CD14-positive monocyte (primary cell): Measurements from ENCODE around the gene SLC37A3. TPM values are rescaled to one million over a fixed set of nuclear protein-coding genes. Genes with fewer than 3 reads are reported as not detected.

Experiments used
- DNase-seq, 3 donors: peaks; one replicate each; pipeline ENCODE4 v3.0.0-alpha.2; 2011 to 2022
- H2AFZ ChIP-seq: 2 replicates; pipeline ENCODE4 v1.6.0; 2012; ENCODE audit warnings: mild to moderate bottlenecking, low read depth, low read length, inconsistent platforms; ENCODE audit not compliant: insufficient read depth, poor library complexity, severe bottlenecking
- H3K27ac ChIP-seq, 2 donors: 1 replicate in 1 of 2; 2 replicates in 1 of 2; pipeline ENCODE4 v1.5.1; 2012 to 2013; ENCODE audit warnings: low read length in 2 of 2, control low read depth in 1 of 2, inconsistent platforms in 1 of 2, low read depth in 1 of 2, mild to moderate bottlenecking in 1 of 2
- H3K27me3 ChIP-seq, 2 donors: one replicate each; pipeline versions ENCODE4 v1.6.0 to v1.6.1; 2011 to 2013; ENCODE audit warnings: low read length in 2 of 2; ENCODE audit not compliant: control insufficient read depth in 2 of 2, insufficient read depth in 2 of 2
- H3K36me3 ChIP-seq, 2 donors: replicated peaks in 1 of 2; 1 replicate in 1 of 2; 2 replicates in 1 of 2; pipeline versions ENCODE4 v1.5.1 to v1.6.1; 2012 to 2013; ENCODE audit warnings: low read length in 2 of 2, control low read depth in 1 of 2, inconsistent platforms in 1 of 2, mild to moderate bottlenecking in 1 of 2; ENCODE audit not compliant: insufficient read depth in 2 of 2, control insufficient read depth in 1 of 2
- H3K4me1 ChIP-seq, 2 donors: 1 replicate in 1 of 2; 2 replicates in 1 of 2; pipeline versions ENCODE4 v1.5.1 to v1.6.1; 2012 to 2013; ENCODE audit warnings: low read length in 2 of 2, control low read depth in 1 of 2, inconsistent platforms in 1 of 2, mild to moderate bottlenecking in 1 of 2, moderate library complexity in 1 of 2; ENCODE audit not compliant: insufficient read depth in 2 of 2, control insufficient read depth in 1 of 2
- H3K4me2 ChIP-seq: replicated peaks from 2 replicates; pipeline ENCODE3; 2012; ENCODE audit warnings: low read length, moderate library complexity, mild to moderate bottlenecking; ENCODE audit not compliant: poor library complexity, severe bottlenecking; ENCODE audit errors: extremely low read depth
- H3K4me3 ChIP-seq, 3 experiments: fragments of 200-600 bp in 1 of 3; sonication (generic) in 1 of 3; replicated peaks in 1 of 3; 1 replicate in 2 of 3; 2 replicates in 1 of 3; pipeline ENCODE4 v1.5.1; 2011 to 2013; ENCODE audit warnings: low read length in 3 of 3, mild to moderate bottlenecking in 3 of 3, control low read depth in 2 of 3, low read depth in 2 of 3, inconsistent platforms in 1 of 3, moderate library complexity in 1 of 3
- H3K79me2 ChIP-seq: 2 replicates; pipeline ENCODE4 v1.6.0; 2012; ENCODE audit warnings: mild to moderate bottlenecking, control low read depth, inconsistent platforms, low read length, moderate library complexity; ENCODE audit not compliant: insufficient read depth
- H3K9ac ChIP-seq: 2 replicates; pipeline ENCODE4 v1.6.0; 2017; ENCODE audit warnings: low read length, mild to moderate bottlenecking; ENCODE audit not compliant: insufficient read depth, poor library complexity, severe bottlenecking
- H3K9me3 ChIP-seq, 2 donors: replicated peaks in 1 of 2; 1 replicate in 1 of 2; 2 replicates in 1 of 2; pipeline versions ENCODE4 v1.5.1 to v1.6.1; 2012 to 2013; ENCODE audit warnings: low read length in 2 of 2, control low read depth in 1 of 2; ENCODE audit not compliant: control insufficient read depth in 1 of 2, insufficient read depth in 1 of 2
- H4K20me1 ChIP-seq: 2 replicates; pipeline ENCODE4 v1.6.0; 2012; ENCODE audit warnings: mild to moderate bottlenecking, low read length, control low read depth, moderate library complexity; ENCODE audit not compliant: insufficient read depth
- H3K27ac Mint-ChIP-seq, 7 donors: one replicate each; pipeline ENCODE4 v1.8.0; 2020; ENCODE audit warnings: mild to moderate bottlenecking in 7 of 7, mixed read lengths in 7 of 7, moderate library complexity in 6 of 7, inconsistent platforms in 2 of 7
- H3K27me3 Mint-ChIP-seq, 3 donors: one replicate each; pipeline ENCODE4 v1.8.0; 2021 to 2022; ENCODE audit warnings: low read depth in 3 of 3, mild to moderate bottlenecking in 3 of 3, mixed read lengths in 3 of 3, moderate library complexity in 3 of 3, inconsistent platforms in 1 of 3
- H3K36me3 Mint-ChIP-seq, 2 donors: one replicate each; pipeline ENCODE4 v1.8.0; 2020; ENCODE audit warnings: mixed read lengths in 2 of 2, inconsistent platforms in 1 of 2, mild to moderate bottlenecking in 1 of 2
- H3K4me1 Mint-ChIP-seq: one replicate; pipeline ENCODE4 v1.8.0; 2020; ENCODE audit warnings: mild to moderate bottlenecking, mixed read lengths
- H3K4me3 Mint-ChIP-seq, 2 donors: one replicate each; pipeline ENCODE4 v1.8.0; 2020; ENCODE audit warnings: mild to moderate bottlenecking in 2 of 2, mixed read lengths in 2 of 2, moderate library complexity in 1 of 2
- H3K9me3 Mint-ChIP-seq, 7 donors: one replicate each; pipeline ENCODE4 v1.8.0; 2020 to 2022; ENCODE audit warnings: mixed read lengths in 7 of 7, mild to moderate bottlenecking in 6 of 7, moderate library complexity in 6 of 7, inconsistent platforms in 2 of 7
- WGBS: methylation state at CpG from one replicate; pipeline ENCODE4 v1.1.5; 2013; ENCODE audit warnings: missing lambda C conversion rate; ENCODE audit not compliant: insufficient coverage; 5-methylcytosine and 5-hydroxymethylcytosine counted together
- intact Hi-C, 2 donors: fragments of 100-400 bp; cut with micrococcal nuclease; formaldehyde crosslinking; loops; one replicate each; pipeline versions ENCODE4 v1.15.0 to v1.15.1; 2023
- polyA plus RNA-seq, 3 donors: library from polyadenylated mRNA; depleted of rRNA in 1 of 3; unstranded in 2 of 3; stranded (reverse) in 1 of 3; fragments of 300-500 nt in 2 of 3; fragments of >200 nt in 1 of 3; fragmentation: Illumina TruSeq in 2 of 3; gene quantifications; 1 replicate in 2 of 3; 2 replicates in 1 of 3; pipeline ENCODE4 v1.2.3, GENCODE V29; 2012 to 2021
- TF ChIP-seq, protein P1 (sequence below): fragments of 200-600 bp; IDR thresholded peaks from one replicate; pipeline ENCODE4 v1.8.0; 2022; ENCODE audit warnings: antibody characterized with exemption, mild to moderate bottlenecking

The SLC37A3 gene
- polyA plus RNA-seq, 3 donors = 3.1 to 26.1 (median 5.2) TPM

DNA sequence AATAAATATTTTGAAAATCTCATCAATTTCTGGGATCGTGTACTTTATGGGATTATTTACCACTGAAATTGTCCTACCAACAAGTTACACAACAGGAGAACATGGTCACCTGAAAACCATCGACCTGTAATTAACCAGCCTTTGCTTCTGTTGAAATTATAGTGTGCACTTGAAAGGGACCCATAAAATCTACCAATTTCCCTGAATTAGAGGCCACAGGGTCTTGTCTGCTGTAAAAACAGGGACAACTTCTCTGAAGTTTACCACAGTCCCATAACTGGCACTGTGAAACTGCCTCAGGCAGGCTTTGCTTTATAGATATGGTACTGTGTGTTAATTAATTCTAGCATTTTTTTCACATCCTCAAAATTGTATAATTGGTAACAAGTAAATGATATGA is 43.2 kb upstream of the SLC37A3 start:
- Histone ChIP-seq H3K4me2 (no peak overlapping the region), H4K20me1 (no peaks in the 10 kb centered on the region), H3K4me1 (no peaks in the 10 kb centered on the region), H3K27ac (no peak overlapping the region), H3K79me2 (no peaks in the 10 kb centered on the region), H2AFZ (no peak overlapping the region), H3K36me3 (no peaks in the 10 kb centered on the region), H3K27me3 (no peaks in the 10 kb centered on the region), H3K9me3 (no peaks in the 10 kb centered on the region), H3K9ac (no peak overlapping the region), H3K4me3 (no peak overlapping the region)
- WGBS = no CpG with 5 or more reads among the region's 2 CpGs
- no peak overlapping the region for H3K27ac Mint-ChIP-seq
- DNase-seq = no peak
- intact Hi-C loops = no loop called here
- peaks cover 0 to 11% (median 8%) of the 10 kb centered on the region in 3 donors for H3K27me3 Mint-ChIP-seq
- H3K4me1 Mint-ChIP-seq = no peaks in the 10 kb centered on the region
- TF ChIP-seq, protein P1, sequence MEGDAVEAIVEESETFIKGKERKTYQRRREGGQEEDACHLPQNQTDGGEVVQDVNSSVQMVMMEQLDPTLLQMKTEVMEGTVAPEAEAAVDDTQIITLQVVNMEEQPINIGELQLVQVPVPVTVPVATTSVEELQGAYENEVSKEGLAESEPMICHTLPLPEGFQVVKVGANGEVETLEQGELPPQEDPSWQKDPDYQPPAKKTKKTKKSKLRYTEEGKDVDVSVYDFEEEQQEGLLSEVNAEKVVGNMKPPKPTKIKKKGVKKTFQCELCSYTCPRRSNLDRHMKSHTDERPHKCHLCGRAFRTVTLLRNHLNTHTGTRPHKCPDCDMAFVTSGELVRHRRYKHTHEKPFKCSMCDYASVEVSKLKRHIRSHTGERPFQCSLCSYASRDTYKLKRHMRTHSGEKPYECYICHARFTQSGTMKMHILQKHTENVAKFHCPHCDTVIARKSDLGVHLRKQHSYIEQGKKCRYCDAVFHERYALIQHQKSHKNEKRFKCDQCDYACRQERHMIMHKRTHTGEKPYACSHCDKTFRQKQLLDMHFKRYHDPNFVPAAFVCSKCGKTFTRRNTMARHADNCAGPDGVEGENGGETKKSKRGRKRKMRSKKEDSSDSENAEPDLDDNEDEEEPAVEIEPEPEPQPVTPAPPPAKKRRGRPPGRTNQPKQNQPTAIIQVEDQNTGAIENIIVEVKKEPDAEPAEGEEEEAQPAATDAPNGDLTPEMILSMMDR = no peak
- H3K4me3 Mint-ChIP-seq = no peak overlapping the region
- no peaks in the 10 kb centered on the region for H3K36me3 Mint-ChIP-seq
- H3K9me3 Mint-ChIP-seq = peaks cover 0 to 2% (median 0%) of the 10 kb centered on the region in 7 donors

DNA sequence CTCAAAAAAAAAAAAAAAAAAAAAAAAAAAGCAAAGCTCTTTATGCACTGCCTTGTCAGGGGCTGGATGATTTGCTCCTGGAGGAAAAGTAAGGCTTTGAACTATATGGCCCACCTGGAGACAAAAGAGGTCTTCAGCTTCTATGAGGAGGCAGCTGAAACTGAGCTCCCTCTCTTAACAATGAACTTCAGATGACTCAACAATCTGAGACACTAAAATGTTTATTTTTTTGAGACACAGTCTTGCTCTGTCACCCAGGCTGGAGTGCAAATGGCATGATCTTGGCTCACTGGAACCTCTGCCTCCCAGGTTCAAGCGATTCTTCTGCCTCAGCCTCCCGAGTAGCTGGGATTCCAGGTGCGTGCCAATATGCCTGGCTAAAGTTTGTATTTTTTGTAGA is 42.3 kb upstream of the SLC37A3 start:
- no peak overlapping the region for H3K9ac ChIP-seq
- H4K20me1 ChIP-seq = no peaks in the 10 kb centered on the region
- peaks cover 0 to 2% (median 0%) of the 10 kb centered on the region in 7 donors for H3K9me3 Mint-ChIP-seq
- H2AFZ ChIP-seq = no peak overlapping the region
- no peak overlapping the region for H3K4me3 Mint-ChIP-seq
- no peaks in the 10 kb centered on the region for H3K4me1 Mint-ChIP-seq
- H3K27ac ChIP-seq = no peak overlapping the region
- 100% methylated on average over 2 of the region's 3 CpGs for WGBS
- no peaks in the 10 kb centered on the region for H3K36me3 ChIP-seq
- H3K27me3 Mint-ChIP-seq = peaks cover 3 to 19% (median 16%) of the 10 kb centered on the region in 3 donors
- H3K36me3 Mint-ChIP-seq = no peaks in the 10 kb centered on the region
- TF ChIP-seq, protein P1 = no peak
- H3K79me2 ChIP-seq = no peaks in the 10 kb centered on the region
- intact Hi-C loops = no loop called here
- no peak overlapping the region for H3K4me3 ChIP-seq
- H3K4me1 ChIP-seq = no peaks in the 10 kb centered on the region
- H3K27ac Mint-ChIP-seq = no peak overlapping the region
- H3K9me3 ChIP-seq = no peaks in the 10 kb centered on the region
- no peak for DNase-seq
- H3K4me2 ChIP-seq = no peak overlapping the region
- peaks cover 0 to 3% of the 10 kb centered on the region in 2 donors for H3K27me3 ChIP-seq
